ENCODE data around the gene B9D2.
A peak's percentile ranks its signal among the peaks of the same experiment; 100 is the strongest.
"Not testable (repeated sequence)": the region's sequence is repeated elsewhere in the genome, so short reads cannot be mapped to it uniquely, and the experiment has no call there.

Gene B9D2

DNA sequence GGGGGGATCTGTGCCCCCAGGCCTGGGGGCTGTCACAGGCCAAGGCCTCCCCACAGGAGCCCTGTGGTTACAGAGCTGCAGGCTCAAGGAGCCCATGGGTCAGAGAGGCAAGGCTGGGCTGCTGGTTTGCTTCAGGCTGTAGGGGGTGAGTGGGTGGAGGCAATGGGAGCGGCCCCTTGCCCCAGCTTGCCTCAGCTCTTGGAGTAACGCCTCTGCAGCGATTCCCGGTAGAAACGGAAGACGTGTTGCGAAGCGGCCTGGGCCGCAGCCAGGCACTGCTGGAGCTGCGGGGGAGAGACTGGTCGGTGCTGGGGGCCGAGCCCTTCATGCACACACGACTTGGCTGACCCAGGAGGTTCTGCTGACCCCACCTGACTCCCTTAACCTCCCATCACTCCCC lies 22.5 kb upstream of the B9D2 start:
- DNase-seq = no peak

DNA sequence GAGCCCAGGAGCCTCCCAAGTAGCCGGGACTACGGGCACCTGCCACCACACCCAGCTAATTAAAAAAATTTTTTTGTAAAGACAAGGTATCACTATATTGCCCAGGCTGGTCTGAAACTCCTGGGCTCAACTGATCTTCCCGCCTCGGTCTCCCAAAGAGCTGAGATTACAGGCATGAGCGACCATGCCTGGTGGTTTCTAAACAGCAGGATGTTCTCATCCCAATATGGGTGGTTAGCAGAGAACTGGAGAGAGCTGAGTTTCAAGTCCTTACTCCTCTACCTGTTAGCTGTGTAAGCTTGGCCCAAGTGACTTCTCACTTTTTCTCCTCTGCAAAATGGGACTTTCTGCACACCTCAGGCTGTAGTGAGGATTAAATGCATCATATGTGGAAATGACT lies 20.4 kb upstream of the B9D2 start:
- no peak for DNase-seq

DNA sequence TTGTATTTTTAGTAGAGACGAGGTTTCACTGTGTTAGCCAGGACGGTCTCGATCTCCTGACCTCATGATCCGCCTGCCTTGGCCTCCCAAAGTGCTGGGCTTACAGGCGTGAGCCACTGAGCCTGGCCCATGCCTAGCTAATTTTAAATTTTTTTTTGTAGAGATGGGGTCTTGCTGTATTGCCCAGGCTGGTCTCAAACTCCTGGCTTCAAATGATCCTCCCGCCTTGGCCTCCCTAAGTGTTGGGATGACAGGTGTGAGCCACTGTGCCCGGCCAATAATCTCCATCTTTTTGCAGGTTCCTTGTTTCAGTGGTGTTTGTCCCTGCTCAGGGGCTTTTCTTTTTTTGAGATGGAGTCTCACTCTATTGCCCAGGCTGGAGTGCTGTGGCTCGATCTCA lies 17.6 kb upstream of the B9D2 start:
- DNase-seq = not testable (repeated sequence)

DNA sequence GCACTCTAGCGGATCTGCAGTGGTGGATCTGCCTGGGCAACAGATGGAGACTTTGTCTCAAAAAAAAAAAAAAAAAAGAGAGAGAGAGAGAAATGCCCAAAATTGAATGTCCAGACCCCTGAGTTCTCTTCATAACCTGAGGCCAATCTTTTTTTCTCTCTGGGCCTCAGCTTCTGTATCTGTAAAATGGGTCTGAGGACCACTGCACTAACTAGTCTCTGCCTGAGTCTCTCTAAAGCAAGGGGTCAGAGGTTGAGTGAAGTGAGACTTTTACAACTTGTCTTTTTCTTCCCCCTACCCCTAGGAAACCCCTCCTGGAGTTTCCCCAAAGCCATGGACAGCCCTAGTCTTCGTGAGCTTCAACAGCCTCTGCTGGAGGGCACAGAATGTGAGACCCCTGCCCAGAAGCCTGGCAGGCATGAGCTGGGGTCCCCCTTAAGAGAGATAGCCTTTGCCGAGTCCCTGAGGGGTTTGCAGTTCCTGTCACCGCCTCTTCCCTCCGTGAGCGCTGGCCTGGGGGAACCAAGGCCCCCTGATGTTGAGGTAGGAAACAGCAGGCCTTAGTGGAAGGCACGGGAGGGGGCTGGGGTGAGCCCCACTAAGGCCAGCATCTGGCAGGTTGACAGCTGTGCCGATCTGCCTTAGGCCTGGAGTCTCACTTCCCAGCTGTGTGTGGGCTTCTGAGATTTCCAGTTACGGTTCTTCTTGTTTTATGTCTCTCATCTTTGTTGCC lies 14.2 kb upstream of the B9D2 start:
- DNase-seq = no peak

DNA sequence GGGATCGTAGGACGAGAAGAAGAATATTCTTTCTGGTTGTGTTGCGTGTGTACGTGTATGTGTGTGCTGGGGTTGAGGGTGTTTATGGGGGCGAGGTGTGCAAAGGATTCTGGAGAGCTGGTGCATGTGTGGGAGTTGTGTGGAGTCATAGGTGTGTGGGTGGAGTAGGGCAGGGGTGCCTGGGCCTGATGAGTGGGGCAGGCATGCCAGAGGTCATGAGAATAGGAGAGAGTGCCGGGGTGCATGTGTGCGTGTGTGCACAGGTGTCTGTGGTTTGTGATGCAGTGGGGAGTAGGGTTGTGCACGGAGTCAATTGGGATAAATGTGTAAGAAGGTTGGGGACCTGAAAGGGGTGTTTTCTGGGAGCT lies 13.0 kb upstream of the B9D2 start:
- DNase-seq = no peak

DNA sequence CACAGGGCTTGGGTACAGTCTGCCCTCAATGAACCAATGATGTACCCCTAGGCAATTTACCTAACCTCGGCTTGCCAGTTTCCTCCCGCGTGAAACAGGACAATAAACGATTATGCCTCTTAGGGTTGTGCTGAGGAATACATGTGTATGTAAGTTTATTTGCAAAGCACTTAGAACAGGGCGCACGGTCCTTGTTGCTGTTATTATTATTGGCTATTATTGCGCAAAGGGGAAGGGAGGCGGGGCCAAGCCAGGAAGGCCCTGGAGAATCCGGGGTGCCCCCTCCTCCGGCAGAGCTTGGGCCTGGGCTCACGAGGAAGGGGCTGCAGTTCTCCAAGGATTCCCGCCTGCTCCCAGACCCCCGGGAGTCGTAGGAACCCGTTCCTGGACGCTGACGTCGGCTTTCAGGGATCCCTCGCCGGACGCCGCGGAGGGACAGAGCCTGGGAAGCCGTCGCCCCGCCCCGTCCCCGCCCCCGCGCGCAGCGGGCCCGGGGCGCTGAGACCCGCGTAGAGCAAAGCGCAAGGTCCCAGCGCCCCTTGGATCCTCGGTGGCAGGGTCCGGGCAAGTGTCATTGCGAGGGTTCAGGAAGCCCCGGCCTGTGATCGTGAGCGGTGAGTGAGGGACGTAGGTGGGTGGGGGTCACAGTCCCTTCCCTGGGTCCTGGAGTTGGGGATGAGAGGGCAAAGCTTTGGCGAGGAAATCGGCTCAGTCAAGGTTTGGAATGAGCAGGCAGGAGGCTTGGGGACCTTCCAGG lies 12.5 kb upstream of the B9D2 start, which contains the start of gene TMEM91:
TMEM91 (plus strand) TSS at position 293 of the 757 bp plus-strand sequence. CDS start 1,777 bp downstream, outside the sequence.
- peak; percentile 35 for DNase-seq

GRCh38 chr19:41373993-41374392 lies 10.0 kb upstream of the B9D2 start:
- no peak for DNase-seq

- no peak for DNase-seq
Measured at GRCh38 chr19:41372501-41372900, 8.6 kb upstream of the B9D2 start.

GRCh38 chr19:41371541-41371940 lies 7.6 kb upstream of the B9D2 start:
- DNase-seq = no peak

GRCh38 chr19:41371119-41371518 lies 7.2 kb upstream of the B9D2 start:
- DNase-seq = not testable (repeated sequence)

GRCh38 chr19:41369769-41370168 lies 5.8 kb upstream of the B9D2 start:
- no peak for DNase-seq

GRCh38 chr19:41367848-41368301 lies 3.9 kb upstream of the B9D2 start:
- DNase-seq = no peak

GRCh38 chr19:41366089-41366488 lies 2.1 kb upstream of the B9D2 start:
- no peak for DNase-seq

- no peak for DNase-seq
Measured at GRCh38 chr19:41364524-41365391, 809 bp upstream of the B9D2 start.

GRCh38 chr19:41363371-41363752 lies 587 bp downstream of the B9D2 start:
- DNase-seq = no peak

DNA sequence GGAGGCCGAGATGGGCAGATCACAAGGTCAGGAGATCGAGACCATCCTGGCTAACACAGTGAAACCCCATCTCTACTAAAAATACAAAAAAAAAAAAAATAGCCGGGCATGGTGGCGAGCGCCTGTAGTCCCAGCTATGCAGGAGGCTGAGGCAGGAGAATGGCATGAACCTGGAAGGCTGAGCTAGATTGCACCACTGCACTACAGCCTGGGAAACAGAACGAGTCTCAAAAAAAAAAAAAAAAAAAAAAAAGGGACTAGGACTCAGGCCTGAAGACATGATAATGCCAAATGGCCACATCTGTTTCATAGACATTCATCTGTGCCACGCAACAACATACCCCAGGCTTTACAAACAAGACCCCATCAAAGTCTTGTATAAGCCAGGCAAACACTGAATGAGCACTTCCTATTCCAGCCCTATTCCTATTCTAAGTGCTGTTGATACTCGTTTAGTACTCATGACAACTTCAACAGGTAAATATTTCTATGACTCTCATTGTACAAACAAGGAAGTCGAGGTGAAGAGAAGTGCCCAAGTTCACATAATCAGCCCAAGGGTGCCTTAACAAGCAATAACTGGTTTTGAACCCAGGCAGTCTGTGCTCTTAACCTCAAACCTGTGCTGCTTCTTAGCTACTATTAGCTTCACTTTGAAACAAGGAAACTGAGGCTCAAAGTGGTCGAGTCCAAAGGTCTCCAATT lies 1.7 kb downstream of the B9D2 start:
- no peak for DNase-seq

DNA sequence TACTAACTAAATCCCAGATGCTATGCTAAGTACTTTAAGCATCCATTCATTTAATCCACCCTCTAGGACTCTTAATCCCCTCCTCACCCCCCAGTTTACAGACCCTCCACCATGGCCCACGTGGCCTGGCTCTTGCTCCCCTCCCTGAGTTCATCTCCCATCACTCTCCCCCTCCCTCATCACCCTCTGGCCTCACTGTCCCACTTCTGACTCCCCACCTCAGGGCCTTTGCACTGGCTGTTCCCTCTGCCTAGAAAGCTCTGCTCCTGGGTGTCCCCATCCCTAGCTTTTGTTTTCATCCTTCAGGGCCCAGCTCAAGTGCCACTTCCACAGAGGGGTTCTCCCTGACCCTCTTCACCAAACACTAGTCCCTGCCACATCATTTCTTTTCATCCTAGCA lies 4.2 kb downstream of the B9D2 start:
- DNase-seq = no peak

DNA sequence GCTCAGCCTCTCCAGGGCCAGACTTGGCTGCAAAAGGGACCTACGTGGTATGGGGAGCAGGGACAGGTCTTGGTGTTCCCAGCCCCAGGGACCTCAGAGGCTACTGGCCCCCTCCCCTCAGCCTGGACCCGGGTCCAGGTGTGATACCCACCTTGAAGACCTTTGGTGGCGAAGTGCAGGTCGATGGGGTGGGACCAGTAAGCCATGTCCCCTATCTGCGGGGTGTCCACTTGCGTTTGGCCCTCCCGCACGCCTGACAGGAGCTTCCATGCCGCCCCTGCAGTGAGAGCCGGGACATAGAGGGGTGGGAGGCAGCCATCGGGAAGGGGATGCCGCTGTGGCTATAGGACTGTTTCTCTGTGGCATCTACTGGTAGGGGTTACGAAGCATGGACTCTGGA lies 6.2 kb downstream of the B9D2 start:
- no peak for DNase-seq

- no peak for DNase-seq
Measured at GRCh38 chr19:41356984-41357739, 6.8 kb downstream of the B9D2 start.

- no peak for DNase-seq
Measured at GRCh38 chr19:41355802-41356201, 8.1 kb downstream of the B9D2 start.

GRCh38 chr19:41355035-41355434 lies 8.9 kb downstream of the B9D2 start:
- DNase-seq = no peak

DNA sequence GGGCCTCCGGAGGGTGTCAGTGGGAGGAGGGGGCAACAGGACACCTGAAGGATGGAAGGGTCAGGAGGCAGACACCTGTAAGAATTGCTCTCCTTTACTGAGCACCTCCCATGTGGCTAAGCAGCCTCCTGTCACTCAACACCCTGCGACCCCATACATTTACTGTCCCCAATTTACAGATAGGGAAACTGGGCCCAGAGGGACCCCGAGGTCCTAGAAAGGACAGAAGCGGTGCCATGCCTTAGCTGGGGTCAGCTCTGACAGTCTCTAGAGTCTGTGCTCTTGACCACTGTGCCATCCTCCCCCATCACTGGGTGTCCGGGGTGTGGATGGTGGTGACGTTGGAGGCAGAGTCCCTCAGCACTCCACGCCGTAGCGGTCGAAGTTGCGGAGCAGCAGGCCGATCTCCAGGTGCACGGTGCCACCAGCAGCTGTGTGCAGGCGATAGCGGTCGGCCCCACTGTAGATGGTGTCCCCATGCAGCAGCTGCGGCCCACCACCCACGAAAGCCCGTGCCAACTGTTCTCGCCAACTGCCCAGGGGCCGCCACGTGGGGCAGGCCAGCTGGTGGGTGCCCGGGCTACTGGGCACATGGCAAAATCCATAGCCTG lies 9.5 kb downstream of the B9D2 start:
- DNase-seq = no peak

Measured in activated CD4-positive, CD25-positive, alpha-beta regulatory T cell treated with anti-CD3 and anti-CD28 coated beads, Interleukin-2, amount 50 U/mL, for 72 hours (primary cell).